ENCODE measurements around the gene YDJC. TPM values are rescaled to one million over a fixed set of nuclear protein-coding genes. Genes with fewer than 3 reads are reported as not detected.
"Not testable (repeated sequence)": the region's sequence is repeated elsewhere in the genome, so short reads cannot be mapped to it uniquely, and the experiment has no call there.

Gene YDJC
- total RNA-seq, 1 donor from 2014 or later, result 25.8 TPM

DNA sequence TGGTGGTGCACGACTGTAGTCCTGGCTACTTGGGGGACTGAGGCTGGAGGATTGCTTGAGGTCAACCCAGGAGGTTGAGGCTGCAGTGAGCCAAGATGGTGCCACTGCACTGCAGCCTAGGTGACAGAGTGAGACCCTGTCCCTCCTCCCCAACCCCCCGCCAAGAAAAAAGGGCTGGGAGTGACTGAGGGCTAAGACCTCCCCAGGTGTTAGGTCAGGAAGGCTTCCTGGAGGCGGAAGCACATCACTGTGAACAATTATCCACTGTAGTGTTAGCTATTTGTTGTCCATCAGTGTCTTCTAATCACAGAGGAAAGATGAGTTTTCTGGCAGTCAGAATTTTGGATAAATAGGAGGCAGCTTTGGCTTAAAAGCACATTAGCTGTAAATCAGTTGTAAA, 8.8 kb downstream of the YDJC start:
- Mint-ChIP-seq H3K36me3 (peaks cover 2% of the 10 kb centered on the region), H3K4me3 (no peak overlapping the region), H3K27me3 (ENCODE audit: low read depth) (no peaks in the 10 kb centered on the region), H3K27ac (no peak overlapping the region), H3K9me3 (no peaks in the 10 kb centered on the region), H3K4me1 (no peaks in the 10 kb centered on the region)
- DNase-seq (ENCODE audit: low spot score in 2 of 2, unreplicated experiment in 2 of 2), result no peak
- no peak for TF ChIP-seq CTCF (IDR thresholded peaks at IDR 0.05; ENCODE audit: unreplicated experiment)

DNA sequence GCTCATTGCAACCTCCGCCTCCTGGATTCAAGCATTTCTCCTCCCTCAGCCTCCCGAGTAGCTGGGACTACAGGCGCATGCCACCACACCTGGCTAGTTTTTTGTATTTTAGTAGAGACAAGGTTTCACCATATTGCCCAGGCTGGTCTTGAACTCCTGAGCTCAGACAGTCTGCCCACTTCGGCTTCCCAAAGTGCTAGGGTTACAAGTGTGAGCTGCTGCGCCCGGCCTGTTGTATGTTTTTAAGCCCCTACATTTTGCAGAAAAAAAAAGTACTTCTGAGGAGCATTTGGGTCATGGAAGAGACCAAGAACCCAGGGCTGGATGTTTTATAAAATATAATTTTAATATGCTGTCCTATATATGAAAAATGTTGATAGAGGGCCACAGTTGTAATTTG, 12.5 kb downstream of the YDJC start:
- not testable (repeated sequence) for H3K4me1 Mint-ChIP-seq; H3K27me3 Mint-ChIP-seq (ENCODE audit: low read depth); H3K36me3 Mint-ChIP-seq; H3K9me3 Mint-ChIP-seq; H3K4me3 Mint-ChIP-seq; DNase-seq (ENCODE audit: low spot score in 2 of 2, unreplicated experiment in 2 of 2); H3K27ac Mint-ChIP-seq

DNA sequence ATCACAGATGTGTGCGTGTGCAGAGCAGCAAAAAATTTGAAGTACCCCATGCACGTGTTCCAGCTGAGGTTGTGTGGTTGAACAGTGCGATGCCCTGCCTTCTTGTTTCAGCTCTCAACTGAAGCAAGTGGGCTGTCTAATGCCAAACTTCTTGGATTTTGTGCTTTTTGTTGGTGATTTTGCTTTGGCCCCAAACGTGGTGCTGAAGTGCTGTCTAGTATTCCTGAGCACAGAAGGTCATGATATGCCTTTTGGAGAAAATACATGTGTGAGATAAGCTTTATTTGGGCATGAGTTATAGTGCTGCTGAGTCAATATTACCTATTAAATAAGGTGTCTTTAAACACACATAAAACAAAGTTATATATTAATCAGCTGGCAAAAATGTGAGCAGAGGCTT, 14.1 kb downstream of the YDJC start:
- DNase-seq (ENCODE audit: low spot score in 2 of 2, unreplicated experiment in 2 of 2), result no peak
- H3K36me3 Mint-ChIP-seq, result peaks cover 17% of the 10 kb centered on the region
- H3K27me3 Mint-ChIP-seq (ENCODE audit: low read depth), result no peaks in the 10 kb centered on the region
- H3K27ac Mint-ChIP-seq, result no peak overlapping the region
- H3K4me1 Mint-ChIP-seq, result peaks cover 5% of the 10 kb centered on the region
- H3K4me3 Mint-ChIP-seq, result no peak overlapping the region
- no peak for TF ChIP-seq CTCF (IDR thresholded peaks at IDR 0.05; ENCODE audit: unreplicated experiment)
- no peaks in the 10 kb centered on the region for H3K9me3 Mint-ChIP-seq

DNA sequence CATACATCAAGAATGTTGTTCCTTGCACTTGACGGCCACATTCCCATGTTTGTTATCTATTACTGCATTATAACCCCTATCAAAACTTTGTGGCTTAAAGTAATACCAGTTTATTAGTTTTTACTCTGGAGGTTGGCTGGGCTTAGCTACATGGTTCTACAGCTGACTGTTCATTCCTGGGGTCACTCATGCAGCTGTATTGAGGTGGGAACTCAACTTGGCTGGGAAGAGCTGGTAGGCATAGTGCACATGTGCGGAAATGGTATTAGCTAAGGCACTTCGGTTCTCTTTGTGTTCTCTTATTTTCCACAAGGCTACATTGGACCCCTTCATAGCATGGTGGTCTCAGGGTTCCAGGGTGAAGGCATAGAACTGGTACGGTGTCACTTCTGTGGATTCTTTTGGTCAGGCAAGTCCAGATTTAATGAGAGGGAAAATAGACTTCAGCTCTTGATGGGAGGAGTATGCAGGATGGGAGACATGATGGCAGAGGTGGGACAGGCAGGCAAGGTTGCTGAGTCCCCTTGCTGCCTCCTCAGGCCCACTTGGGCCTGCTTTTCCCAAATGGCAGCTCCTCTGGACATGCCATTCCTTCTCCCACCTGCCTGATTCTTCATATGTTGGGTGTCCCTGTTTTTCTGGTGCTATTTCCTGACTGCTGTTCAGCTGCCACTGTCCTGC, 16.1 kb downstream of the YDJC start:
- no peaks in the 10 kb centered on the region for H3K9me3 Mint-ChIP-seq
- H3K4me3 Mint-ChIP-seq, result no peak overlapping the region
- H3K27ac Mint-ChIP-seq, result peak overlapping the region; percentile 13
- H3K4me1 Mint-ChIP-seq, result peaks cover 5% of the 10 kb centered on the region
- DNase-seq (ENCODE audit: low spot score in 2 of 2, unreplicated experiment in 2 of 2), result no peak
- peaks cover 17% of the 10 kb centered on the region for H3K36me3 Mint-ChIP-seq
- H3K27me3 Mint-ChIP-seq (ENCODE audit: low read depth), result no peaks in the 10 kb centered on the region
- no peak for TF ChIP-seq CTCF (IDR thresholded peaks at IDR 0.05; ENCODE audit: unreplicated experiment)

GRCh38 chr22:21612858-21613257, 17.0 kb downstream of the YDJC start:
- DNase-seq (ENCODE audit: low spot score in 2 of 2, unreplicated experiment in 2 of 2), result no peak
- H3K4me1 Mint-ChIP-seq, result peaks cover 5% of the 10 kb centered on the region
- H3K4me3 Mint-ChIP-seq, result no peak overlapping the region
- peaks cover 18% of the 10 kb centered on the region for H3K36me3 Mint-ChIP-seq
- no peaks in the 10 kb centered on the region for H3K27me3 Mint-ChIP-seq (ENCODE audit: low read depth)
- H3K27ac Mint-ChIP-seq, result no peak overlapping the region
- no peaks in the 10 kb centered on the region for H3K9me3 Mint-ChIP-seq
- TF ChIP-seq CTCF (IDR thresholded peaks at IDR 0.05; ENCODE audit: unreplicated experiment), result no peak

DNA sequence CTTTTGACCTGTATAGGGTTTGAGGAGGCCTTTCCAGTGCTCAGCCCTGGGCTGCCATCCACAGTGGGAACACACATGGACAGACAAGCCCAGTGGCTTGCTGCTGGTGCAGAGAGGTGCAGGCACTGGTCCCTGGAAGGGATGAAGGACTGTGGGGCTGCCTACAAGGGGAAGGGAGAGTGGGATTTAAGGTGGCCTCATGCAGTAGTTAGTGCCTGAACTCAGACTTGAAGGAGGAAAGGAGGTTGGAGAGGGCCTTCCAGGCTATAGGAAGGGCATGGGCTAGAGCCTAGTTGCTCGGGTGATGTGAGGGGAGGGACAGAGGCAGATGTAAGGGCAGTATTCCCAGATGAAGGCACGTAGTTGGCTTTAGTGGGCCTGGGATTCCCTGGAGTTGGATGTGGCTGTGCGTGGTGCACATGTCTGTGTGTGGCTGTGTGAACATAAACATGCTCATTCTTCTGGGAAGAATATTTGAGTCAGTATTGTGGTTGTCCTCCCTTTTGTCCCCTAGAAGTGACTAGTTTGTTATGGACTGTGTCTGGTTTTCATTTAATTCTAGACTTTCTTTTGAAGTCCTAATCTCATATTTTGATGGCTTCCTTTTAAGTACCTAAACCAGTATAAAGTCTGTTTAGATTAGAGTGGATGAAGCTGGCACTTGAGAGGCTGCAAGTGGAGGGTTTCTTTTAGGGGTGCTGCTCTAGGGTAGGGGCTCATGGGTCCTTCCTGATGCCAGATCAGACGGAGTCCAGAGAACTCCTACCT, 18.4 kb downstream of the YDJC start:
- Mint-ChIP-seq H3K27ac (peak overlapping the region; percentile 75), H3K36me3 (peaks cover 23% of the 10 kb centered on the region), H3K4me1 (peaks cover 5% of the 10 kb centered on the region), H3K27me3 (ENCODE audit: low read depth) (no peaks in the 10 kb centered on the region), H3K9me3 (no peaks in the 10 kb centered on the region), H3K4me3 (no peak overlapping the region)
- no peak for DNase-seq (ENCODE audit: low spot score in 2 of 2, unreplicated experiment in 2 of 2)
- TF ChIP-seq CTCF (IDR thresholded peaks at IDR 0.05; ENCODE audit: unreplicated experiment), result no peak

GRCh38 chr22:21609556-21610157, 20.2 kb downstream of the YDJC start:
- not testable (repeated sequence) for H3K4me1 Mint-ChIP-seq; H3K9me3 Mint-ChIP-seq; H3K27me3 Mint-ChIP-seq (ENCODE audit: low read depth); H3K4me3 Mint-ChIP-seq; DNase-seq (ENCODE audit: low spot score in 2 of 2, unreplicated experiment in 2 of 2); H3K27ac Mint-ChIP-seq
- H3K36me3 Mint-ChIP-seq, result peaks cover 18% of the 10 kb centered on the region
